Mesothelial cell of epicardium (in vitro differentiated cells): ENCODE measurements around the gene LMF1. TPM values are rescaled to one million over a fixed set of nuclear protein-coding genes. Genes with fewer than 3 reads are reported as not detected.
"Not testable (repeated sequence)": the region's sequence is repeated elsewhere in the genome, so short reads cannot be mapped to it uniquely, and the experiment has no call there.

Experiments
- DNase-seq, 2 experiments: peaks; one replicate each; pipeline ENCODE4 v3.0.0; 2021; ENCODE audit warnings: low spot score in 2 of 2; ENCODE audit not compliant: unreplicated experiment in 2 of 2
- H3K27ac Mint-ChIP-seq: 2 replicates; pipeline ENCODE4 v1.8.0; 2021; ENCODE audit warnings: mixed read lengths
- H3K27me3 Mint-ChIP-seq: 2 replicates; pipeline ENCODE4 v1.8.0; 2021; ENCODE audit warnings: low read depth, mixed read lengths
- H3K36me3 Mint-ChIP-seq: 2 replicates; pipeline ENCODE4 v1.8.0; 2021; ENCODE audit warnings: mixed read lengths
- H3K4me1 Mint-ChIP-seq: 2 replicates; pipeline ENCODE4 v1.8.0; 2021; ENCODE audit warnings: mixed read lengths
- H3K4me3 Mint-ChIP-seq: 2 replicates; pipeline ENCODE4 v1.8.0; 2021; ENCODE audit warnings: mild to moderate bottlenecking, moderate library complexity, mixed read lengths
- H3K9me3 Mint-ChIP-seq: 2 replicates; pipeline ENCODE4 v1.8.0; 2021; ENCODE audit warnings: mixed read lengths
- total RNA-seq: library from RNA; stranded (reverse); gene quantifications from 3 replicates; pipeline ENCODE4 v1.2.1, GENCODE V29; 2021
- TF ChIP-seq, protein P1 (sequence below): fragments of 200-600 bp; sonication (generic); IDR thresholded peaks from one replicate; pipeline ENCODE4 v1.5.0; 2021; ENCODE audit warnings: antibody characterized with exemption; ENCODE audit not compliant: unreplicated experiment

The LMF1 gene
- total RNA-seq, 1 donor from 2014 or later, result 37.4 TPM

DNA sequence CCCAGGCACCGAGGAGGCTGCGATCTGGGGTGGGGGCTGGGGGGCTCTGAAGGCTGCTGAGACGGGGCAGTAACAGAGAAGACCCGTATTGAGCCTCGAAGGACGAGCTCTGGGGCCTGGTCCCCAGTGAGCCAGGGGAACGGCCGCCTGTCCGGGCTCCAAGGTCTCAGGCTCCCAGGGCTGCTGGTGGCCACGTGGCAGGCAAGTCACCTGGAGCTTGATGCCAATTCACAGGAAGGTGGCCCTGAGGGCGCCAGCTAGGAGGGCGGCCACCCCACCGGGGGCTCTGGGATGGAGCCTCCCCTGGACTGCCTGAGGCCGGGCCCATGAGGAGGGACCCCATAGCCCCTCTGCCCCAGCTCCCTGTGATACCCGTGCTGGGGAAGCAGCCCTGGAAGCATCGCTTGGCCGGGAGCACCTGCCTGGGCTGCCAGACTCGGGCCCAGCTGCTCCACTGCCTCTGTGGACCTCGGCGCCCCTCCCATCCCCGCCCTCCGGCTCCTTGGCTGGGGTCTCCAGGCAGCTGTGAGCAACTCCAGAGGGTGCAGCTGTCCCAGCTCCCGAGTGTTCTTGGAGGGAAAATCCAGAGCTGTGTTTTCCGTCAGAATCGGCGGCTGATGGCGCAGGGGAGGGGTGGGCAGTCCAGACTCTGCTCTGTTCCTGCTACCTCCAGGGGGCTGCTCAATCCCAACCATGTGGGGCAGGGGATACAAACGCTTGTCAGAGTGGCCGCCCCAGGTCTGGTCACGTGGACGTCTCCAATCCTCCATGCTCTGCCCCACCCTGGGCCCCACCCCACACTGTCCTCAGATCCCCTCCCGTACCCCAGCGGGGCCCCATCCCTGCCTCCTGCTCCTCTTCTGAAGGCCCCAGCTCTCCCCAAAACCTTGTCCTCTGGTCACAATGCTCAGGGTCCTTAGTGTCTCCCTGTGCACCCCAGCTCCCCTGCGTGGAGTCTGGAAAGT is 103.1 kb downstream of the LMF1 start:
- TF ChIP-seq, protein P1, sequence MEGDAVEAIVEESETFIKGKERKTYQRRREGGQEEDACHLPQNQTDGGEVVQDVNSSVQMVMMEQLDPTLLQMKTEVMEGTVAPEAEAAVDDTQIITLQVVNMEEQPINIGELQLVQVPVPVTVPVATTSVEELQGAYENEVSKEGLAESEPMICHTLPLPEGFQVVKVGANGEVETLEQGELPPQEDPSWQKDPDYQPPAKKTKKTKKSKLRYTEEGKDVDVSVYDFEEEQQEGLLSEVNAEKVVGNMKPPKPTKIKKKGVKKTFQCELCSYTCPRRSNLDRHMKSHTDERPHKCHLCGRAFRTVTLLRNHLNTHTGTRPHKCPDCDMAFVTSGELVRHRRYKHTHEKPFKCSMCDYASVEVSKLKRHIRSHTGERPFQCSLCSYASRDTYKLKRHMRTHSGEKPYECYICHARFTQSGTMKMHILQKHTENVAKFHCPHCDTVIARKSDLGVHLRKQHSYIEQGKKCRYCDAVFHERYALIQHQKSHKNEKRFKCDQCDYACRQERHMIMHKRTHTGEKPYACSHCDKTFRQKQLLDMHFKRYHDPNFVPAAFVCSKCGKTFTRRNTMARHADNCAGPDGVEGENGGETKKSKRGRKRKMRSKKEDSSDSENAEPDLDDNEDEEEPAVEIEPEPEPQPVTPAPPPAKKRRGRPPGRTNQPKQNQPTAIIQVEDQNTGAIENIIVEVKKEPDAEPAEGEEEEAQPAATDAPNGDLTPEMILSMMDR, result no peak
- Mint-ChIP-seq H3K4me3 (no peak overlapping the region), H3K36me3 (peaks cover 19% of the 10 kb centered on the region), H3K27me3 (no peaks in the 10 kb centered on the region), H3K27ac (no peak overlapping the region), H3K9me3 (peaks cover 17% of the 10 kb centered on the region), H3K4me1 (no peaks in the 10 kb centered on the region)
- peak in 1 of 2 experiments; percentile 21 for DNase-seq

DNA sequence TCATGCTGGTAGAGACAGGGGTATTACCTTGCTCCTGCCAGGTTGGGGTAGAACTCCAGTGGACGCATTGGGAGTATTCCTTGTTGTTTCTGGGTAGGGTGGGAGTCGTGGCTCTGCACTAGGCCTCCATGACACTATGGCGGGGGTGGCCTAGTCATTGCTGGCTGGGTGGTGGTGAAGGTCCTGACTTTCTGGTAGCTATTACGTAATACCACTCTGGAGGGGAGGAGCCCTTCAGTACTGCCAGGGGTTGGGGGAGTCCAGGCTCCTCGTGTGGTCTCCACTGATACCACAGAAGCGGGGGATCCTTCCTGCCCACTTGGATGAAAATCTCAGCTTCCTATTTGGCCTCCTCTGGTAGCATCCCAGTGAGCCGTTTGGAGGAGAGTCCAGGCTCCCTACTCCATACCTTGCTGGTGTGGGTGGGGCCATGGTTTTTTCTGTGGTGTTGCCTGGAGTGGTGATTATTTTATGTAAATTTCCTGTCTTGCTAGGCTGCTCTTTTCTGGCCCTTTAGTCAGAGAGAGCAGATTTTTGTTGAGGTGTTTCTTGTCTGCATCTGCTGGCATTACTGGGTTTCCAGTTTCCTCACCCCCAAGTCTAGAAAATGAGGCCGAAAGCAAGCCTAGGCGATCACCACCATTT is 104.4 kb downstream of the LMF1 start:
- H3K27me3 Mint-ChIP-seq, result no peaks in the 10 kb centered on the region
- H3K9me3 Mint-ChIP-seq, result peaks cover 23% of the 10 kb centered on the region
- H3K36me3 Mint-ChIP-seq, result peaks cover 24% of the 10 kb centered on the region
- H3K4me3 Mint-ChIP-seq, result no peak overlapping the region
- H3K4me1 Mint-ChIP-seq, result no peaks in the 10 kb centered on the region
- TF ChIP-seq, protein P1, result no peak
- H3K27ac Mint-ChIP-seq, result no peak overlapping the region
- DNase-seq, result no peak

DNA sequence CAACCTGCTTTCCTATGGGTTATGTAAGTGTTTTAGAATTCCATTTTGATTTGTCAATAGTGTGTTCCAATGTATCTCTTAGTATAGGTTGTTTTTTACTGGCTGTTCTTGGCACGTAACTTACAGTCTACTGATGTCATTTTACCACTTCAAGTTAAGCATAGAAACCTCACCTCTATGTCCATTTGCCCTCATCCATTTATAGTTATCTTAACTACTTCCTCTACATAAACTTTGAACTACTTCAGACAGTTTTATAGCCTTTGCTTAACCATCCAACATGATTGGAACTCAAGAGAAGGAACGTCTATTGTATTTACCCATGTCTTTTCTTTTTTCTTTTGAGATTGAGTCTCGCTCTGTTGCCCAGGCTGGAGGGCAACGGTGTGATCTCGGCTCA is 105.8 kb downstream of the LMF1 start:
- no peak overlapping the region for H3K27ac Mint-ChIP-seq
- H3K27me3 Mint-ChIP-seq, result no peaks in the 10 kb centered on the region
- H3K4me3 Mint-ChIP-seq, result no peak overlapping the region
- TF ChIP-seq, protein P1, result no peak
- no peak for DNase-seq
- peaks cover 26% of the 10 kb centered on the region for H3K36me3 Mint-ChIP-seq
- H3K9me3 Mint-ChIP-seq, result peaks cover 29% of the 10 kb centered on the region
- no peaks in the 10 kb centered on the region for H3K4me1 Mint-ChIP-seq

DNA sequence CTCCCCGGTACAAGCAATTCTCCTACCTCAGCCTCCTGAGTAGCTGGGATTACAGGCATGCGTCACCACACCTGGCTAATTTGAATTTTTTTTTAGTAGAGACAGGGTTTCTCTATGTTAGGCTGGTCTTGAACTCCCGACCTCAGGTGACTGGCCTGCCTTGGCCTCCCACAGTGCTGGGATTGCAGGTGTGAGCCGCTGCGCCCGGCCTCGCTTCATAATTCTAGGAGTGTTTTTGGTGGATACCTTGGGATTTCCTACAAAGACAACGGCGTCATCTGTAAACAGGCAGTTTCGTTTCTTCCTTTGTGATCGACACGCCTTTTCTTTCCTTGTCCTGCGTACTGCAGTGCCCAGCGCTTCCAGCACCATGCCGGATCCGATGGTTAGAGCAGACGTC is 109.3 kb downstream of the LMF1 start:
- no peak overlapping the region for H3K27ac Mint-ChIP-seq
- H3K27me3 Mint-ChIP-seq, result no peaks in the 10 kb centered on the region
- peaks cover 29% of the 10 kb centered on the region for H3K9me3 Mint-ChIP-seq
- DNase-seq, result no peak
- H3K4me3 Mint-ChIP-seq, result no peak overlapping the region
- TF ChIP-seq, protein P1, result no peak
- peaks cover 29% of the 10 kb centered on the region for H3K36me3 Mint-ChIP-seq
- H3K4me1 Mint-ChIP-seq, result no peaks in the 10 kb centered on the region

DNA sequence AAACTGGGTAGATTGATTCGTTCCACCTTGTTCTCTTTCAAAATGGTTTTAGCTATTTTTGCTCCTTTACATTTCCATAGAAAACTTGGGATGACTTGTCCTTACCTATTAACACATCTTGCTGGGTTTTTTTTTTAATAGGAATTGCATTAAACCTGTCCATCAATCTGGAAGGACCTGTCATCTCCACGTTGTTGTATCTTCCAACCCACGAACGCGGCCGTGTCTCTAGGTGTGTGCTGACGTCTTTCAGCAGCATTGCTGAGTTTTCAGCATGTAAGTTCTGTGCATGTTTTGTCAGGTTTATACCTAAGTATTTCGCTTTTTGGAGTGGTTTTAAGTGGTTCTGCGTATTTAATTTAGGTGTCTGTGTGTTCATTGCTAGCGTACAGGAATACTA is 109.9 kb downstream of the LMF1 start:
- TF ChIP-seq, protein P1, result no peak
- DNase-seq, result no peak
- H3K27me3 Mint-ChIP-seq, result no peaks in the 10 kb centered on the region
- peaks cover 29% of the 10 kb centered on the region for H3K9me3 Mint-ChIP-seq
- H3K36me3 Mint-ChIP-seq, result peaks cover 25% of the 10 kb centered on the region
- no peak overlapping the region for H3K27ac Mint-ChIP-seq
- H3K4me1 Mint-ChIP-seq, result no peaks in the 10 kb centered on the region
- H3K4me3 Mint-ChIP-seq, result no peak overlapping the region

DNA sequence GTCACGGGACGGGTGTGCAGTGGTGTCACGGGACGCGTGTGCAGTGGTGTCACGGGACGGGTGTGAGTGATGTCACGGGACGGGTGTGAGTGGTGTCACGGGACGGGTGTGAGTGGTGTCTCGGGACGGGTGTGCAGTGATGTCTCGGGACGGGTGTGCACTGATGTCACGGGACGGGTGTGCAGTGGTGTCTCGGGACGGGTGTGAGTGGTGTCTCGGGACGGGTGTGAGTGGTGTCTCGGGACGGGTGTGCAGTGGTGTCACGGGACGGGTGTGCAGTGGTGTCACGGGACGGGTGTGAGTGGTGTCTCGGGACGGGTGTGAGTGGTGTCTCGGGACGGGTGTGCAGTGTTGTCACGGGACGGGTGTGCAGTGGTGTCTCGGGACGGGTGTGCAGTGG is 111.8 kb downstream of the LMF1 start:
- H3K27ac Mint-ChIP-seq, H3K4me3 Mint-ChIP-seq, H3K27me3 Mint-ChIP-seq, H3K4me1 Mint-ChIP-seq, DNase-seq: not testable (repeated sequence)
- Mint-ChIP-seq H3K36me3 (peaks cover 22% of the 10 kb centered on the region), H3K9me3 (peaks cover 25% of the 10 kb centered on the region)

DNA sequence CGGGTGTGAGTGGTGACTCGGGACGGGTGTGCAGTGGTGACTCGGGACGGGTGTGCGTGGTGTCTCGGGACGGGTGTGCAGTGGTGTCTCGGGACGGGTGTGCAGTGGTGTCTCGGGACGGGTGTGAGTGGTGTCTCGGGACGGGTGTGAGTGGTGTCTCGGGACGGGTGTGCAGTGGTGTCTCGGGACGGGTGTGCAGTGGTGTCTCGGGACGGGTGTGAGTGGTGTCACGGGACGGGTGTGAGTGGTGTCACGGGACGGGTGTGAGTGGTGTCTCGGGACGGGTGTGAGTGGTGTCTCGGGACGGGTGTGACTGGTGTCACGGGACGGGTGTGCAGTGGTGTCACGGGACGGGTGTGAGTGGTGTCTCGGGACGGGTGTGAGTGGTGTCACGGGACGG is 112.3 kb downstream of the LMF1 start:
- H3K4me1 Mint-ChIP-seq, DNase-seq, H3K27ac Mint-ChIP-seq, H3K4me3 Mint-ChIP-seq, H3K27me3 Mint-ChIP-seq: not testable (repeated sequence)
- peaks cover 23% of the 10 kb centered on the region for H3K9me3 Mint-ChIP-seq
- peaks cover 24% of the 10 kb centered on the region for H3K36me3 Mint-ChIP-seq
